DND-41 (cell line): Measurements from ENCODE around the gene SLCO2A1.

Experiments
- EZH2 ChIP-seq: IDR thresholded peaks from 3 replicates; pipeline ENCODE4 v1.6.1; 2012; ENCODE audit warnings: borderline replicate concordance, low read depth, mild to moderate bottlenecking, moderate library complexity, low read length, inconsistent platforms; ENCODE audit not compliant: severe bottlenecking
- TF ChIP-seq, protein P1 (sequence below): IDR thresholded peaks from 2 replicates; pipeline ENCODE4 v1.5.1; 2012; ENCODE audit warnings: borderline replicate concordance, low read length, moderate library complexity, mild to moderate bottlenecking; ENCODE audit not compliant: poor library complexity, severe bottlenecking; ENCODE audit errors: extremely low read depth

- TF ChIP-seq, protein P1, sequence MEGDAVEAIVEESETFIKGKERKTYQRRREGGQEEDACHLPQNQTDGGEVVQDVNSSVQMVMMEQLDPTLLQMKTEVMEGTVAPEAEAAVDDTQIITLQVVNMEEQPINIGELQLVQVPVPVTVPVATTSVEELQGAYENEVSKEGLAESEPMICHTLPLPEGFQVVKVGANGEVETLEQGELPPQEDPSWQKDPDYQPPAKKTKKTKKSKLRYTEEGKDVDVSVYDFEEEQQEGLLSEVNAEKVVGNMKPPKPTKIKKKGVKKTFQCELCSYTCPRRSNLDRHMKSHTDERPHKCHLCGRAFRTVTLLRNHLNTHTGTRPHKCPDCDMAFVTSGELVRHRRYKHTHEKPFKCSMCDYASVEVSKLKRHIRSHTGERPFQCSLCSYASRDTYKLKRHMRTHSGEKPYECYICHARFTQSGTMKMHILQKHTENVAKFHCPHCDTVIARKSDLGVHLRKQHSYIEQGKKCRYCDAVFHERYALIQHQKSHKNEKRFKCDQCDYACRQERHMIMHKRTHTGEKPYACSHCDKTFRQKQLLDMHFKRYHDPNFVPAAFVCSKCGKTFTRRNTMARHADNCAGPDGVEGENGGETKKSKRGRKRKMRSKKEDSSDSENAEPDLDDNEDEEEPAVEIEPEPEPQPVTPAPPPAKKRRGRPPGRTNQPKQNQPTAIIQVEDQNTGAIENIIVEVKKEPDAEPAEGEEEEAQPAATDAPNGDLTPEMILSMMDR, result no peak
- TF ChIP-seq EZH2, result no peak
Observed at GRCh38 chr3:133992381-133992780, 37.3 kb downstream of the SLCO2A1 start.
